T1000 (cell line): Measurements from ENCODE around the gene NFAT5.
"Not testable (repeated sequence)": the region's sequence is repeated elsewhere in the genome, so short reads cannot be mapped to it uniquely, and the experiment has no call there.

Experiments
- DNase-seq: peaks from one replicate; lab custom pipeline; 2025; ENCODE audit warnings: mixed read lengths; lab: John Stamatoyannopoulos, UW

The NFAT5 gene

DNA sequence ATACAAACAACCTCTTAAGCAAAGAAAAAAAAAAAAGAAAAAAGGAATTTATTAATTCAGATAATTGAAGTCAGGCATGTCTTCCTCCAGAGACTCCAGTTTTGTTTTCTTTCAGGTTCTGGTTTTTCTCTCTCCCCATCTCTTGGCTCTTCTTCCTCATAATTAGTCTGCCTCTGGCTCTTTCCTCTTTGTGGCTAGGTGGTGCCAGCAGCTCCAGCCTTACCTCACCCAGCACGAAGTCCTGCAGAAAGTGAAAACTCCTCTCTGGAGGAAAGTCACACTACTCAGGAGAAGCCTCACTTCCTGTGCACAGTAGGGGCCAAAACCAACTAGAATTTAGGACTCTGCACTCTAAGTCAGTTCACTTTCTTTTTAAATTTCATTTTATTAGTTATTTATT lies 10.3 kb upstream of the NFAT5 start:
- no peak for DNase-seq

DNA sequence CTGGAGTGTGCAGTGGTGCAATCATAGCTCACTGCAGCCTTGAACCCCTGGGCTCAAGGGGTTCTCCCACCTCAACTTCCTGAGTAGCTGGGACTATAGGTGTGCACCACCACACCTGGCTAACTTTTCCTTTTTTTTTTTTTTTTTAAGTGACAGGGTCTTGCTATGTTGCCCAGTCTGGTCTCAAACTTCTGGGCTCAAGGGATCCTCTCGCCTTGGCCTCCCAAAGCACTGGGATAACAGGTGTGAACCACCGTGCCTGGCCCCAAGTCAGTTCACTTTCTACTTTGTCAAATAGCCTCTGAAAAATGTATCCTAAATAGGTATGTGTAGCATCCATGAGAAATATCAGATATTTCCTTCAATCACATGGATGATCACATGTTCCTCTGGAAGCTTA lies 9.9 kb upstream of the NFAT5 start:
- DNase-seq = no peak

DNA sequence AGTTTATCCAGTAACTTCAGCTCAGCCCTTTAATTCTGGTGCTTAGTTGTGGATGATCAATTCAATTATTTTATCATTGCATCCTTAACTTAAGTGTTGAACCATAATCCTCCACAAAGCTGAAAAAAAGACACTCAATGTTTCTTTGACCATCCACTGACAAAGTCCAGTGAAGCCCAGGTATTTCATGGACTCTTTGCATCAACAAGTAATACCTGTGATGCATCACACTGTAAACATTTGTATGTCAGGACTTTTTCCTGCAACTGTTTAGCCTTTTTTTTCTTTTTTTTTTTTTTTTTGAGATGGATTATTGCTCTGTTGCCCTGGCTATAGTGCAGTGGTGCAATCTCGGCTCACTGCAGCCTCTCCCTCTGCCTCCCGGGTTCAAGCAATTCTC lies 6.6 kb upstream of the NFAT5 start:
- DNase-seq = no peak

DNA sequence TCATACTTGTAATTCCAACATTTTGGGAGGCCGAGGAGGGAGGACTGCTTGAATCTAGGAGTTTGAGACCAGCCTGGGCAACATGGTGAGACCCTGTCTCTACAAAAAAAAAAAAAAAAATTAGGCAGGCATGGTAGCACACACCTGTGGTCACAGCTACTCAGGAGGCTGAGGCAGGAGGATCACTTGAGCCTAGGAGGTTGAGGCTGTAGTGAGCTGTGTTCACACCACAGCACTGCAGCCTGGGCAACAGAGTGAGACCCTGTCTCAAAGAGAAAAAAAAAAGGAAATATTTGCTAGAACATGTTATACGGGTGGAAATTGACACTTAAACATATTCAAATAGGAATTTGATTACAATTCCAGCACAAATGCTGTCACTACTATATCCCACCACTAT lies 4.4 kb upstream of the NFAT5 start:
- DNase-seq = not testable (repeated sequence)

DNA sequence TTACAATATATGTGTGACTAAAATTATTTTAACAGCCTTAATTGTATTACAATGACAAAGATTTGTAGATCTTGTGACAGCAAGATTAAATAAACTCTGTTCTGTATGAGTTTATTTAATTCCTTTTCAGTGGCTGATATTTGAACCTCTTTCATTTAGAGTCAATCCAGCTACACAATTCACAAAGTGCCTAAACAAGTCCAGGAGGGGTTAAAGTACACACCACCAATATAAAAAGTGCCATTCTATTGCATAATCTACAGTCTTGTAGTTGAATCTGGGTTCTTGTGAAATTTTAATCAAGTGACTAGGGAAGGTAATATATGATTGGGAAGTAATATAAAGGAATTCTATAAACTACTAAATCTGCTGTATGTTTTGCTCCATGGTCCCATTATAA lies 3.9 kb upstream of the NFAT5 start:
- DNase-seq = no peak

DNA sequence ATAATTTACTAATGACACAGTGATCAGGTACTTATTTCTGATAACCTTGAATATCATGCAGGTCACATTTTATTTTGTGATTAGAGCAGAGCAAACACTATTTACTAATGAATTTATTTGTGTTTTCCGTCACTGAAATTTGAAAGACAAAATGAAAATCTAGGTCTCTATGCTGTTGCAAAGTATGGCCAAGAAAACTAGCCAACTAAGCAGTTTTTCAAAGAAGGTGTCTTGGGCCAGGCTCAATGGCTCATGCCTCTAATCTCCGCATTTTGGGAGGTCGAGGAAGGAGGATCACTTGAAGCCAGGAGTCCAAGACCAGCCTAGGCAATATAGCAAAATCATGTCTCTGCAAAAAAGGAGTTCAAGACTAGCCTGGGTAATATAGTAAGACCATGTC lies 3.0 kb upstream of the NFAT5 start:
- no peak for DNase-seq

DNA sequence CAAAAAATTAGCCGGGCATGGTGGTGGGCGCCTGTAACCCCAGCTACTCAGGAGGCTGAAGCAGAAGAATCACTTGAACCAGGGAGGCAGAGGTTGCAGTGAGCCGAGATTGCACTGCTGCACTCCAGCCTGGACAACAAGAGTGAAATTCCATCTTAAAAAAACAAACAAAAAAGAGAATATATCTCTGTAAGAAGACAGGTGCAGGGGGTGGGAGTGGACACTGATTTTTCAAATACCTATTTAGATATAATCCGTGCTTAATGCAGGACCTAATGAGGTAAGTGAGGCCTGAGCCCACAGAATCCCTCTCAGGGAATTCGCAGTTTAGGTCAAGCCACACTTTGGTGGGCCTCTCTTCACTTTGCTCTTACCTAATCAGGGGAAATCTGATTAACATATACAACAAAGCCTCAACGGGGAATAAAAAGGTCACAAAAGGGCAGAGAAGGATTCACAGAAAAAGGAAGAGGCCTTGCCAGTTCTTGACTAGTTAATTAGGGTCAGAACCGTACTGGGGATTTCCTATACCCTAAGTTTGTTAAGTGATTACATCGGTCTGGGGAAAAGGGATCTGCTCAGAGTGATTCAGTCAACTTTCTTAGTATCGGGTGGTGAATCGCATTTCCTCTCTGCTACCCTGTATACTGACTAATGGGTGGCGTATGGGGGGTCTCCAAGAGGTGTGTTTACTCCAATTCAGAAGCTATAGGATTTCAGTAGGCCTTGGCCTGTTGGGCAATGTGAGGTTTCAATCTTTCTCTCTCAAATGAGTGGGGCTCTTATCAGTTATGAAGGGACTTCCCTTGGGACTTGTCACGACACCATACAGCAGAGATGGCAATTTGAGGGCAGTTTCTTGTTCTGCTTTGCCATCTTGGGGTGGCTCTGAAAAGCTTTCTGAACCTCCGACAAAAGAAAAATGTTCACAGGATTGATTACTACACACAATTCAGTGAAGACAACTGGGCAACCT lies 1.9 kb upstream of the NFAT5 start:
- no peak for DNase-seq

DNA sequence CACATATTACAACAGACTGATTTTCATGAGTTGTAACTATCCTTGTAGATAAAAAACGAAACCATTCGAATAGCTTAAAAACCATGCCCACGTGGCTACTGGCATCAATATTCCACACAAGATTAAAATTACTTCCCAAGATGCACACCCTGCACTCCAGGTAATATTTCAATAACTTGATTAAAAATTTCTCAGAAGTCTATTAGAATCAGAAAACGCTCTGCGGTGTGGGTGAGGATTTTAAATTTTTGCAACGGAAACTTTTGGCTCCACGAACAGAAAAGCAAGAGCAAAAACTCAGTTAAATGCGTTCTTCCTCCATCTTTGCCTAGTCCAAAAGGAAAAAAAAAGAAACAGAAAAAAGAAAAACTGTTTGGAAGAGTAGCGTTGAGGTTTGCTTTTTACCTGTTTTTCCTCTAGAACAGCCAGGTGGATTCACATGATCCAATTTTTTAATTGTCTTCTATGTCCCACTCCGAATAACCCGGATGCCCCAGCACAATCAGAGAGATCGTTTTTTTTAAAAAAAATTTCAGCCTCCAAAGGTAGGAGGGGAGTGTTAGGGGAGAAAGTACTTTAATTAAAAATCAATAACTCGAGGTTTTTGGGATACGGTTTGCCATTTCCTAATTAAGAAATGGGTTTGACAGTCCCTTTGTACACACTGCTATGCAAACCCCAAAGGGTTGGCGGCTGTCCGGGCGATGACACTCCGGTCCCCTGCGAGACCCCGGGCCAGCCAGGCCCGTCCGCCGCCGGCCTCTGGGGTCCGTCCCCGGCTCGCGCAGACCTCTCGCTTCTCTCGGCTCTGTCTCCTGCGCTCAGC lies 708 bp upstream of the NFAT5 start:
- no peak for DNase-seq

DNA sequence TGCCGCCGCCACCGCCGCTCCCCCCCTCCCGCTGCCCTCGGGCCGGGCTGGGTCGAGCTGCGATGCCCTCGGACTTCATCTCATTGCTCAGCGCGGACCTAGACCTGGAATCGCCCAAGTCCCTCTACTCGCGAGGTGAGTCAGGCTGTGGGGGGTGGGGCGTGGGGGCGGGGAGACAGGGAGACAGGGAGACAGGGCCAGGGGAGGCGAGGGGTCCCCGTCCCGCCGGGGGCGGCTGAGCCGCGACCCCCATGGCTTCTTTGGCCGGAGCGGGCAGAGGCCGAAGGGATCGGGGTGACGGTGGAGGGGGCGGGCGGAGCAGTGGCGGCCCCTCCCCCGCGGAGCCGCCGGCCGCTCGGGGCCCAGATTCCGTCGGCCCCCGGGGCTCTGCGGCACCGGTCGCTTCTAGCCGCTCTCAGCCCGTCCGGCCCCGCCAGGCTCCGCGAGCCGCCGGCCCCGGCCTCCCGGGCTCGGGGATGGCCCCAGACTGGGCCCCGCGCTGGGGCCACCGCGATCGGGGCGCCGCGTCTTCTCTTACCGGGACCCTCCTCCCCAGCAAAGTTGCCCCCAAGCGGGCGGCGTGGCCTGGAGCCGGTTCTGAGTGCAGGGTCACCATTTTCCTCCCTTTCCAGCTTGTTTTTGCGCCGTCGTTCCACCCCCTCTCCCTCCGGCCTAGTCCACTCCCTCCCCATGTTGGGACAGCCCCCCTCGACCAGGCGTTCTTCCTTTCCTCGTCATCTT lies 644 bp downstream of the NFAT5 start:
- no peak for DNase-seq

DNA sequence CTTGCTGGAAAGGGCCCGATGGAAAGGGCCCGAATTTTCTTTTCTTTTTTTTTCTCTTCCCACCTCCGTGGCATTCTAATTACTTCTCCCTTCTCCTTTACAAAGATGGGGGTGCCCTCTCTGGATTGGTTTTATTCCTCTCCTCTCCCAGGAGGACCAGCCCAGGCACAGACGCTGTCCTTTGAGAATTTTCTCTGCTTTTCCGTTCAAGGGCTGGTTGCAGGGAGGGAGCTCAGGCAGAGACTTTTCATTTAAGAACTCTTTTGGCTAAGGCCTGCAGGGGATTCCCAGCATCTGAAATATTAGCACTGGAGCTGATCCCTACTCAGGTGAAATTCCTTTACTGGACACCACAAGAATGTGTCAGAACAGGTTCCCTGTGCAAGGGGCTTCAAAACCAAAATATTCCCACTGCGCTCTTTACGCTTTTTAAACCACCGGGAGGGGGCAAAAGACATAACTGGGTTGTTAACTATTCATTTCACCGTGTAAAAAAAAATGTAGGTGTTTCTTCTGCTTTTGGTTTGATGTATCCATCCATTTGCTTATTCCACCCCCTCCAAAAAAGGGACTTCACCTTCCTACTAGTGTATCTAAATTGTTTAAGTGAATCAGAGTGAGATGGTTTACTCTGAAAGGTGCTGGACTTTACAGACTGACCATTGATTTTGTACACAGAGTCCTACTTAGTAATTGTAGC lies 1.4 kb downstream of the NFAT5 start:
- no peak for DNase-seq

DNA sequence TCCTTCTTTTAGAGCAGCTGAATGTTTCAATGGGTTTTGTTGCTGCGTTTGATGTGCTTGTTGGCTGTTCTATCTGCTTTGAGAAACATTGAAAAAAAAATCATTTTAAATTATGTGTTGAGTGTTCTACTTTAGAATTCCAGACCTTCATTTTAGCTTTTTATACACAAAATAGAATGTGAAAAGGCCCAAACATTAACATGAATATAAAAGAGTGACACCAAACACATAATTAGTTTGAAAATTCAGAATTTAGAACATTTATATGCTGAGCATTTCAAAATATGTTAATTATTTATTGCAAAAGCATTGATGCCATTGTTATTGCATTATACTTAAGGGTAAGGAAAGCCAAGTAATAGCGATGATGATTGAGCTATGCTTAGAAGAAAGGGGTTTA lies 2.9 kb downstream of the NFAT5 start:
- no peak for DNase-seq

DNA sequence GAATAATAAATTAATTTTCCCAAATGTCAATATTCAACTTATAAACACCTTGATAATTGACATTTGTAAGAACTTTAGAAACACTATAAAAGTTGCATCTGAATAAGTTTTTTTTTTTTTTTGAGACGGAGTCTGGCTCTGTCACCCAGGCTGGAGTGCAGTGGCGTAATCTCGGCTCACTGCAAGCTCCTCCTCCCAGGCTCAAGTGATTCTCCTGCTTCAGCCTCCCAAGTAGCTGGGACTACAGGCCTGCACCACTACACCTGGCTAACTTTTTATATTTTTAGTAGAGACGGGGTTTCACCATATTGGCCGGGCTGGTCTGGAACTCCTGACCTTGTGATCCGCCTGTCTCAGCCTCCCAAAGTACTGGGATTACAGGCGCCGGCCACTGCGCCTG lies 13.0 kb downstream of the NFAT5 start:
- not testable (repeated sequence) for DNase-seq

DNA sequence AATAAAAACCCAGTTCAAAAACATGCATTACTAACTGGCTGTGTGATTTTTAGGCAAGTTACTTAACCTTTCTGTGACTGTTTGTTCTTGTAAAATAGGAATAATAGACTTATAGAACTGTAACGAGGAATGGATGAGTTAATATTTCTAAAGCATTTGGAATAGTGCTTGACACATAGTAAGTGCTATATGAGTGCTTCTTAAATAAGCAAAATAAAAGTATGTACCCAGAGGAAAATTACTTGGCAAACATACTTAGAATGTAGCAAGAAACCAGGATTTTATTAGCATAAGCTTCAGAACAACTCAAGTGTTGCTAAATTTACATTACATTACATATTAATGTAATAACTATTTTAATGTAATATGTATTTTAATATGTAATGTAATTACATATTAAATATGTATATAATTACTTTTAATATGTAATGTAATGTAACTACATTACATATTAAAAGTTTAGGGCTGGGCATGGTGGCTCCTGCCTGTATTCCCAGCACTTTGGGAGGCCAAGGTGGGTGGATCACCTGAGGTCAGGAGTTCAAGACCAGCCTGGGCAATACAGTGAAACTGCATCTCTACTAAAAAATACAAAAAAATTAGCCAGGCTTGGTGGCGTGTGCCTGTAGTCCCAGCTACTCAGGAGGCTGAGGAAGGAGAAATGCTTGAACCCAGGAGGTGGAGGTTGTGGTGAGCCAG lies 14.2 kb downstream of the NFAT5 start:
- DNase-seq = no peak

DNA sequence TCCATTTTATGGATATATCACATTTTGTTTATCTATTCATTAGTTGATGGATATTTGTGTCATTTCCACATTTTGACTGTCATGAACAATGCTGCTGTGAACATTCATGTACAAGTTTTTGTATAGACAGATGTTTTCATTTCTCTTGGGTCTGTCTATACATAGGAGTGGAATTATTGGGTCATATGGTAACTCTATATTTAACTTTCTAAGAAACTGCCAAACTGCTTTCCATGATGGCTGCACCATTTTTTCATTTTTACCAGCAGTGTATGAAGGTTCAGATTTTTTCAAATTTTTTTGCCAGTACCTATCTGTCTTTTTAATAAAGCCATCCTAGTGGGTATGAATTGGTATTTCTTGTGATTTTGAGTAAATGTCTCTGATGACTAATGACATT lies 15.5 kb downstream of the NFAT5 start:
- DNase-seq = no peak

DNA sequence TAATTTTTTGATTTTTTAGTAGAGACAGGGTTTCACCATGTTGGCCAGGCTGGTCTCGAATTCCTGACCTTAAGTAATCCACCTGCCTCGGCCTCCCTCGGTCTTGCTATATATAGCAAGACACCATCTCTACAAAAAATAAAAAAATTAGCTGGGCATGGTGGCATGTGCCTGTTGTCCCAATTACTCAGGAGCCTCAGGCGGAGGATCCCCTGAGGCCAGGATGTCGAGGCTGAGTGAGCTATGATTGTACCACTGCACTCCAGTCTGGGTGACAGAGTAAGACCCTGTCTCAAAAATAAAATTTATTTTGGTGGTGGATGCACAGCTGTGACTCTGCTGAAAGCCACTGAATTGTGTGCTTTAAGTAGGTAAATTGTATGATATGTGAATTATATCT lies 18.7 kb downstream of the NFAT5 start:
- not testable (repeated sequence) for DNase-seq

DNA sequence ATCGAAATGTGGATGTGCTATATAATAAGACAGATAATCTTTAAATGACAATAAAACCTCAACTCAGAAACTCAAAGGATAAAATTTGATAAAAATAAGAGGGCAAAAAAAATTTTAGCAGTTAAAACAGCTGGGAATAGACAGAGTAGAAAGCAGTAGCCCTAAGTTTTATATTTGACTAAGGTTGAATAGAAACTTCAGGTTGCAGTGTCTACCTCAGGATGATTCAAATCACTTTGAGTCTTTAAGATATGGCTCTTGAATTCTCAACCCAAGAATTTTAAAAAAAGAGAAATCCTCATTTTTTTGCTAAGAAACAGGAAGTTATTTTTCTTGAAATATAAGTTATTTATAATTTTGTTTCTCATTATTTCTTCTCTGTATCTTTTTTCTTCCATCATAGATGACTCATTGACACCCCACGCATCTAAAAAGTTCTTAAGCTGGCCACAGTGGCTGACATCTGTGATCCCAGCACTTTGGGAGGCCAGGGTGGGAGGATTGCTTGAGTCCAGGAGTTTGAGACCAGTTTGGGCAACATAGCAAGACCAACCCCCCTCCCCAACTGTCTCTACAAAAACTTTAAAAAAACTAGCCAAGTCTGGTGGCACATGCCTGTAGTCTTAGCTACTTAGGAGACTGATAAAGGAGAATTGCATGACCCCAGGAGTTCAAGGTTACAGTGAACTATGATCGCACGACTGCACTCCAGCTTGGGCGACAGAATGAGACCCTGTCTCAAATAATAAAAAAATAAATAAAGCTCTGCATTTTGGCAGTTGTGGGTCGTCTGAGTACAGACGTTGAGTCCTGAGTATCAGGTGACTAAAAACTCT lies 23.9 kb downstream of the NFAT5 start:
- DNase-seq = no peak

DNA sequence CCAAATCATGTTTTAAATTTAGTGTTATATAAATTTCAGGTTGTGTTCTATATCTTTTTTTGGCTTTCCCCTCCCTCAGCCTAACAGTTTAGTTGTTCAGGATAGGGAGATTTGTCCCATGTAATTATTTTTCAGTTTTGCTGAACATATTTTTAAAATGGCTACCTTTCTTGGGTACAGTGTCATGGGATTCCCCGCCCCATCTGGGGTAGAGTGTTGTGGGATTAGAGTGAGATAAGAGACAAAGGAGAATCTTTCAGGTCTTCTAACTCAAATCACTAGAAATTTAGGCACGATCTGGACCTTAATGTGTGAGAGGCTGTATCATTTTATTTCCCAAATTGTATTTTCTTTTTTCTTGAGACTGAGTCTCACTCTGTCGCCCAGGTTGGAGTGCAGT lies 24.8 kb downstream of the NFAT5 start:
- DNase-seq = no peak

DNA sequence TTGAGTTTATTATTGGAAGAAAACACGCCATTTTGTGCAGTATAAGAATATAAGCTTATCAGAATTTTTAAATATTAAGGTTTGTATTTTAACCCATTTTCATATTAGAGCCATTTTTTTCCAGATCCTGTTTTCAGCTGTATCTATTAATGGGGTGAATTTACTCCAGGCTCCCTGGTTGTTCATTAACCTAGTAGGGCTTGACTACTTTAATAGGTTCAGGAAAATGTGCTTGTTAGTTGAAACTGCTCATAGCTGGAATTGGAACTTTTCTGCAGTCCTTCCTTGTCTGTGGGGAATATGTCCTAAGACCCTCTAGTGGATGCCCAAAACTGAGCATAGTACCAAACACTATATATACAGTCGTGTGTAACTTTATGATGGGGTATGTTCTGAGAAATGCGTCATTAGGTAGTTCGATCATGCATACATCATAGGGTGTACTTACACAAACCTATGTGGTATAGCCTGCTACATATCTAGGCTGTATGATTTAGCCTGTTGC lies 28.0 kb downstream of the NFAT5 start:
- no peak for DNase-seq

DNA sequence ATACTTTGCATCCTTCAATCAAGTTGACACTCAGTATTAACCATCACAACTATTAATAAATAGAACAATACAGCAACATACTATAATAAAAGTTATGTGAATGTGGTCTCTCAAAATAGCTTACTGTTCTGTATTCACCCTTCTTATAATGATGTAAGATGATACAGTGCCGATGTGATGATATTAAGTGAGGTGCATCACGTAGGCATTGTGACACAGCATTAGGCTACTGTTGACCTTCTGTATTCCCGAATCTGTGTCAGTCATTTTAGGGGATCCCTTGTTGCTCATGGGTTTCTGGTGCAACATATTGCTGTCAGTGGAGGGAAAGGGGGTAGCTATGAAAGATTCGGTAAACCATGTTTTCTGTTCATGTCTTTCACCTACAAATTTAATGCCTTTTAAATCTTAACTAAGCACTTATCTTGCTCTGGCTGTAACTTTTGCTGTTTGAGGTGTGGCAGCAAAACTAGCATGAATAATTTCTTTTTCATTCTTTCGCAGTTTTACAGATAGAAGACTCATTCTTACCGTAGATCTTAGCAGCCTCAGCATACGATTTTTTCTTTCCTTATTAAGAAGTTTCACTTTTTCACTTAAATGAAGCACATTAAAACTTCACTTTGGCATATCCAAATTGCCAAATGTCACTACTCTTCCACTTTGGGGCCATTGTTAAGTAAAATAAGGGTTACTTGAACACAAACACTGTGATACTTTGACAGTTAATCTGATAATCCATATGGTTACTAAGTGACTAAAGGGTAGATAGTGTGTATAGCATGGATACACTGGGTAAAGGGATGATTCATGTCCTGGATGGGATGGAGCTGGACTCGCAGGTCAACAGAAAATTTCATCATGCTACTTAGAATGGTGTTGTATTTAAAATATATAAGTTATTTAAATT lies 29.6 kb downstream of the NFAT5 start:
- DNase-seq = no peak
